Heart left ventricle (tissue), 16 donors: ENCODE data around the gene USP22. TPM values are rescaled to one million over a fixed set of nuclear protein-coding genes. Genes with fewer than 3 reads are reported as not detected.
"Not testable (repeated sequence)": the region's sequence is repeated elsewhere in the genome, so short reads cannot be mapped to it uniquely, and the experiment has no call there.

Experiments
- ATAC-seq, 4 donors: fragments of 200-7000 bp; cut with Tn5 transposase; one replicate each; pipeline ENCODE4 v1.9.1; 2020 to 2022; ENCODE audit warnings: moderate library complexity in 4 of 4, mild to moderate bottlenecking in 3 of 4, moderate number of reproducible peaks in 1 of 4
- DNase-seq, 5 donors: peaks; one replicate each; pipeline ENCODE4 v3.0.0-alpha.2; 2020
- H3K27ac ChIP-seq, 12 donors: fragments of 200-600 bp; sonication (generic) in 4 of 12; one replicate each; pipeline versions ENCODE4 v1.5.0 to v1.8.0; 2016 to 2022; ENCODE audit warnings: mild to moderate bottlenecking in 2 of 12
- H3K27me3 ChIP-seq, 9 donors: fragments of 200-600 bp; sonication (generic) in 2 of 9; one replicate each; pipeline versions ENCODE4 v1.5.1 to v1.8.0; 2016 to 2022; ENCODE audit warnings: mild to moderate bottlenecking in 3 of 9
- H3K36me3 ChIP-seq, 9 donors: fragments of 200-600 bp; sonication (generic) in 2 of 9; one replicate each; pipeline versions ENCODE4 v1.5.0 to v1.8.0; 2018 to 2022; ENCODE audit warnings: mild to moderate bottlenecking in 2 of 9
- H3K4me1 ChIP-seq, 12 donors: fragments of 200-600 bp; sonication (generic) in 4 of 12; one replicate each; pipeline versions ENCODE4 v1.5.0 to v1.8.0; 2016 to 2022; ENCODE audit warnings: mild to moderate bottlenecking in 3 of 12
- H3K4me3 ChIP-seq, 12 donors: fragments of 200-600 bp; sonication (generic) in 4 of 12; one replicate each; pipeline versions ENCODE4 v1.5.0 to v1.8.0; 2017 to 2022; ENCODE audit warnings: mild to moderate bottlenecking in 9 of 12, moderate library complexity in 4 of 12
- H3K9me3 ChIP-seq, 12 donors: fragments of 200-600 bp; sonication (generic) in 4 of 12; one replicate each; pipeline versions ENCODE4 v1.5.0 to v1.8.0; 2016 to 2022; ENCODE audit warnings: mild to moderate bottlenecking in 1 of 12
- CTCF ChIP-seq, 12 donors: fragments of 200-600 bp; sonication (generic) in 4 of 12; IDR thresholded peaks; one replicate each; pipeline versions ENCODE4 v1.5.0 to v1.8.0; 2018 to 2022; ENCODE audit warnings: antibody characterized with exemption in 12 of 12, mild to moderate bottlenecking in 5 of 12
- POLR2A ChIP-seq, 2 donors: fragments of 450-650 bp; IDR thresholded peaks; one replicate each; pipeline ENCODE4 v1.6.1; 2017; ENCODE audit warnings: antibody characterized with exemption in 2 of 2, mild to moderate bottlenecking in 2 of 2, moderate library complexity in 2 of 2
- WGBS, 4 donors: extraction: QIAGEN DNeasy Blood & Tissue Kit in 2 of 4; methylation state at CpG; one replicate each; pipeline versions ENCODE4 v1.1.5 to v1.1.7; 2013 to 2018; 5-methylcytosine and 5-hydroxymethylcytosine counted together
- intact Hi-C, 10 donors: fragments of 100-400 bp; cut with DNase I; formaldehyde crosslinking; loops; one replicate each; pipeline versions ENCODE4 v1.11.1 to v1.14.2; 2022
- polyA plus RNA-seq, 2 donors: library from polyadenylated mRNA; stranded (reverse); fragments of 200-250 nt; gene quantifications; one replicate each; pipeline ENCODE4 v1.2.3, GENCODE V29; 2013
- total RNA-seq, 9 donors: library from RNA; depleted of rRNA in 2 of 9; stranded (reverse); fragments of >200 nt in 2 of 9; fragmentation: NEBNext Ultra II Directional in 3 of 9; extraction: Animal tissue kit (Norgen Biotek cat#: 25700) in 3 of 9; gene quantifications; one replicate each; pipeline versions ENCODE4 v1.1.0 to v1.2.4, GENCODE V29; 2016 to 2023
- donor health status: ischemic (EF 13 %, LVEDD 7.1; RV severe dilation, severe dysfunction).
- donor health status: healthy with polysubstance abuse.
- donor health status: DM: no; HTN: yes; CAD: no.
- donor health status: DM: no; HTN: no; CAD: no.
- donor health status: ischemic (EF 25% LVEDD 6.9; RV normal size, moderate dysfunction).
- donor health status: ischemic (EF 25% LVEDD 5.7; RV mildly dilated, moderate dysfunction).
- donor health status: healthy.
- donor health status: DM: yes; HTN: yes; CAD: no.
- donor health status: ischemic (EF 35%, LVEDD 5.7; RV mildly dilated, moderate dysfunction).
- donor health status: nonischemic (EF 11% LVEDD 7.7; RV severe dilation, severe dysfunction).
- donor health status: DM: yes; HTN: yes; CAD: no.
- donor health status: PGD.
- donor health status: ischemic (EF 29% LVEDD 5.4; RV normal size, mild dysfunction).
- donor health status: nonischemic (EF 23%, LVEDD 6.1; RV moderate dilation, normal function).

USP22 gene
- total and polyA plus RNA-seq, 11 donors: 33.7 to 207 (median 169) TPM

GRCh38 chr17:21089145-21089544 lies 46.3 kb upstream of the USP22 start:
- Histone ChIP-seq H3K4me3 (no peak overlapping the region), H3K4me1 (peaks cover 0 to 9% (median 0%) of the 10 kb centered on the region in 12 donors), H3K9me3 (no peaks in the 10 kb centered on the region), H3K27ac (no peak overlapping the region), H3K27me3 (no peaks in the 10 kb centered on the region), H3K36me3 (no peaks in the 10 kb centered on the region)
- DNase-seq: no peak
- ATAC-seq: no peak
- intact Hi-C loops: no loop called here
- WGBS, 4 donors: 70 to 85% (median 79%) methylated on average over 1 of the region's 1 CpG
- no peak for TF ChIP-seq POLR2A (IDR thresholded peaks at IDR 0.05)
- no peak for TF ChIP-seq CTCF (IDR thresholded peaks at IDR 0.05)

GRCh38 chr17:21085707-21086106 lies 42.9 kb upstream of the USP22 start:
- TF ChIP-seq CTCF (IDR thresholded peaks at IDR 0.05) (no peak), POLR2A (IDR thresholded peaks at IDR 0.05) (no peak)
- WGBS, 4 donors: 77 to 89% (median 85%) methylated on average over 32 of the region's 32 CpGs

GRCh38 chr17:21085280-21085679 lies 42.5 kb upstream of the USP22 start:
- ATAC-seq, H3K36me3 ChIP-seq, intact Hi-C loops, H3K27ac ChIP-seq, H3K9me3 ChIP-seq, H3K4me1 ChIP-seq, DNase-seq, H3K4me3 ChIP-seq, H3K27me3 ChIP-seq: not testable (repeated sequence)
- 98 to 100% (median 100%) methylated on average over 1 of the region's 1 CpG for WGBS, 4 donors

More at GRCh38 chr17:21085707-21086106, 42.9 kb upstream of the USP22 start:
- no peak overlapping the region for H3K27ac ChIP-seq
- H3K36me3 ChIP-seq: no peaks in the 10 kb centered on the region
- ATAC-seq (no peak), DNase-seq (no peak)
- no peaks in the 10 kb centered on the region for H3K27me3 ChIP-seq
- H3K4me1 ChIP-seq: peaks cover 0 to 9% (median 0%) of the 10 kb centered on the region in 12 donors
- intact Hi-C loops: no loop called here
- no peak overlapping the region for H3K4me3 ChIP-seq
- no peaks in the 10 kb centered on the region for H3K9me3 ChIP-seq

- intact Hi-C loops: no loop called here
Measured at GRCh38 chr17:21082001-21082436, 39.2 kb upstream of the USP22 start.

More at GRCh38 chr17:21082001-21082436, 39.2 kb upstream of the USP22 start:
- H3K27ac ChIP-seq: no peak overlapping the region
- H3K27me3 ChIP-seq: no peaks in the 10 kb centered on the region
- TF ChIP-seq POLR2A (IDR thresholded peaks at IDR 0.05) (no peak), CTCF (IDR thresholded peaks at IDR 0.05) (no peak)
- no peaks in the 10 kb centered on the region for H3K9me3 ChIP-seq
- DNase-seq (no peak), ATAC-seq (no peak)
- no peaks in the 10 kb centered on the region for H3K36me3 ChIP-seq
- 78 to 81% (median 79%) methylated on average over 5 of the region's 5 CpGs for WGBS, 4 donors
- peaks cover 0 to 10% (median 0%) of the 10 kb centered on the region in 12 donors for H3K4me1 ChIP-seq
- no peak overlapping the region for H3K4me3 ChIP-seq
